ENCODE data around the gene CA12.

CA12 gene

GRCh38 chr15:63374686-63375520 lies 6.7 kb downstream of the CA12 start:
- DNase-seq, result no peak

- no peak for DNase-seq
Observed at GRCh38 chr15:63373866-63374548, 7.6 kb downstream of the CA12 start.

GRCh38 chr15:63373330-63373729 lies 8.3 kb downstream of the CA12 start:
- DNase-seq, result no peak

GRCh38 chr15:63372753-63373152 lies 8.9 kb downstream of the CA12 start:
- no peak for DNase-seq

DNA sequence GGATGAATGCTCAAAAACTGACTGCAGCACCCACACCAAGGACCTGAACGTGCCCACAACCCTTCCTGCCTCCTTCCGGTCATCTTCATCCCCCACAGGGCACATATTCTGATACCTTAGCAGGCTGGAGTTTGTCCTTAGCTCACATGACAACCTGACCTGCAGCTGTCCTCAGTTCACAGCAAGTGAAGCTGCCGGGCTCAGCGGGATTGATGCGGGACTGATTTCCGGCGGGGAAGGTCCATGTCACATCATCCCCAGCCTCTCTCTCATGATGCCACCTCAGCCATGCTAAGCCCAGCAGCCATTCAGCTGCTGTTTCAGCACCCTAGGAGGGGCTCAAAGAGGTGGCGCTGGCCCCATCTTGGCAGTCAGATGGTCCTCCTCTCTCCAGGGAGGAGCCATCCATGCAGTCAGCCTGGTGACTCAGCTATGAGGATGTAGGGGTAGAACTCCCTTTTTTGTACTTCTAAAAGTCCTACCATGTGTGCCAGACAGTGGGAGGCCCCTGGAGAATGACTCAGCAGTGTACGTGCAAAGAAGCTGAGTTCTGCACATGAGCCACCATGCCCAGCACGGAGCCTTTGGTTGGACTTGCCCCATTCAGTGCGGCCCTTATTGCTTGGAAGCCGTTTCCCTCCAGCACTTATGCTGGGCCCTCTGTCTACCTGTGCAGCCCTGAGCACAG lies 9.5 kb downstream of the CA12 start:
- peak; percentile 48 for DNase-seq

DNA sequence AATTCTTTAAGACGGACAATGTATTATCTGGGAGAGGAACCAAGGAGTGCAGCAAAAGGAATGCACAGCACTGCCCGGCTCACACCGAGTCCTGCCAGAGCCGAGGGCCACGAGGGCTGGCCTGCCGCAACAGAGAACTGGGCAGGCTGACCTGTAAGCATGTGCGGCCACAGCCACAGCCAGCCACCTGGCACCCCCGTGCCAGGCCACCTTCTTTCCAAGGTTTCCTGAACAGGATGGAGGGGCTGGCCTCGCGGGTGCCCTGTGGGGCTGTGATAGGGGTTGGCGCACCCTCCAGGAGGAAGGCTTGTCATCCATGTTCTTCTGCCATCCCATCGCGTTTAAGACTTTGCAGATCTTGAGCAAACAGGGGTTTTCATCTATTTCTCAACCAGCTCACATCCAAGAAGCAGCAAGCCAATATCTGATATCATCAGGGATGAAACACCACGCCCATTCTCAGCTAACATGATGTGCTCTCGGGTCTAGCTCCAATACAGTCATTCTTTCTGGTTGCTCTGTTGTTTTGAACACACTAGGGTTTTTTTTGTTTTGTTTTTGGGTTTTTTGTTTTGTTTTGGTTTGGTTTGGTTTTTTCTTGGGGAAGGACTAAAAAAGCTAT lies 10.2 kb downstream of the CA12 start:
- DNase-seq, result no peak

DNA sequence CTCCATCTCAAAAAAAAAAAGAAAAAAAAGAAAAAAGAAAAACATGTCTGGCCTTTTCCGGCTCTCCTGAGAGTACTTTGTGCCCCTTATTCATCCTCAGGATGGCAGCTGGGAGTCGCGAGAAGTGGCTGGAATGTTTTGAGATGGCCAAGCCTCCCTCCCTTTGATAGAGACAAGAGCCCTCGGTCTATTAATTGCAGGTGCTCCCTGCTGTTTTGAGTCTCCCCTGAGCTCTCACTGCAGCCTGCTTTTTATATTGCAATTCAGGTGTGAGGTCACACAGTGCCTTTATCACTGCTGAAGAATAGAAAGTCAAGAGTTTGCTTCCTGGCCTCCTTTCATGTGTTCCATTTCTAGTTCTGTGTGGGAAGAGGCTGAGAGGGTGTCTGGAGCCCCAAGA lies 10.9 kb downstream of the CA12 start:
- DNase-seq, result no peak

DNA sequence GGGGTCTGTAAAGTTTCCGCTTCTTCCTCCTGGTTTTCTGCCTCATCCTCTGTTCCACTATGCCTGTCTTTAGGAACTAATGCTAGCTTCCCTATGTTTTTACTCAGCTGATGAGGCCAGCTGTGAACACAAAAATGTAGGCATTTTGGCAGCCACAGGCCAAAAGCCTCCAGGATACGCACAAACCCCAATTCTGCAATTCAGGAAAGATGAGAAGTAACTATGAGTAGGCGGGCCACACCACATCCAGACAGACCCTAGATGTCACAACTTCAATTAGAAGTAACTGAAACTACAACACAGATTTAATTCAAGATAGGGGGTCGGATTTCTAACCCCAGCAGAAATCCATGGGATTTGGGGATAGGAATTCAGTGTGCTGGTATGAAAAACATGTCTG lies 11.9 kb downstream of the CA12 start:
- DNase-seq, result no peak

GRCh38 chr15:63369296-63369695 lies 12.3 kb downstream of the CA12 start:
- DNase-seq, result no peak

DNA sequence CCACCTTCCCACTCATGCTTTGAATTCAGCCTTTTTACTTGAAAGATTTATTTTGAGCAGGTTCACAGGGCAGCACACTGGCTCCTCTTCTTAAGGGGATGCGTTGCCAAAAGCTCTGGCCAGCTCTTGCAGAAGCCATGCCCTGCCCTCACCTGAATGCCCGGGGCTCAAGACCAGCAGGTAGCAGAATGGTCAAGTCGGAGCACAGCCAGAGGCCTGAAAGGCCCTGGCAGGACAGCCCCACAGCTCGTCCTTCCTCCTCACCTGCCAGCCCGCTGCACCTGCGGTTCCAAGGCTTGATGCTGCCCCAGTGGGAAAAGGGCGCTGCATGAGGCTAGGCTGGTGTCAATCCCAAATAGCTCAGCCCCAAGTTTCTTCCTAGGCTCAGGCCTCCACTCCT lies 13.1 kb downstream of the CA12 start:
- no peak for DNase-seq

GRCh38 chr15:63367900-63368299 lies 13.7 kb downstream of the CA12 start:
- DNase-seq, result no peak

- no peak for DNase-seq
Observed at GRCh38 chr15:63367390-63367789, 14.3 kb downstream of the CA12 start.

GRCh38 chr15:63366451-63366850 lies 15.2 kb downstream of the CA12 start:
- DNase-seq, result no peak

DNA sequence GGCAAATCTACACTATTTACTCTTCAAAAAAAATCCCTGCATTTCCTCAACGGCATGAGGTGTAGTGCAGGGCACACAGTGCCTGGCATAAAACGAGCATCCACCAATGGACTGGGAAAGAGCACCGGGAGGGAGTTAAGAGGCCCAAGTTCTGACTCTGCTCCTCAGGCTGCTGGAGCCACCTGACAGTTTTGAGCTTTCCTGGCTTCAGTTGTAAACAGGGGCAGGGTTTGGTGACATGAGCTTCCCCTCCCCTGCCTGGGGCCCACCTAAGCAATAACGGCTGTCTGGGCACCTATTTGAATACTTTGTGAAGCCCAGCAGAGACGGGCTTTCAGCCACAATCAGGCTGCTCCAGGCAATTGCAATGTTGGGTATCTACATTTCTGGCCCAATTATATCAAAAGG lies 16.4 kb downstream of the CA12 start:
- no peak for DNase-seq

- no peak for DNase-seq
Observed at GRCh38 chr15:63364399-63365272, 17.0 kb downstream of the CA12 start.

GRCh38 chr15:63363292-63363691 lies 18.4 kb downstream of the CA12 start:
- DNase-seq, result no peak

DNA sequence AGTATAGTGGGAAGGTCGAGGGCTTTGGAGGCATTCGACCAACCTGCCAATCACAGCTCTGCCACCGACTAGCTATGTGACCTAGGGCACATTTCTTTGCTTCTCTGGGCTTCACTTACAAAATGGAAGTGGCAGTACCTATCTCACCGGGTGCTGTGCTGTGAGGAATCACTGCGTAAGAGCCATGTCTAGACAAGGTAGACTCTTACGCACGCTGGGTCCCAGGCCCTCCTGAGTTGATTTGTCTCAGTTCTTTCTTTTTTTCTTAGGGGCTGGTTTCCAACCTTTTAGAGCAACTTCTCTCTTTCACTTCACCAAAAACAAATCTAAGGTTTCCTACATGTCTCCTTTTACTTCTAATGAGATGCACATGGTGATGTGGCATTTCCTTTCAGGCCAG lies 18.8 kb downstream of the CA12 start:
- no peak for DNase-seq

DNA sequence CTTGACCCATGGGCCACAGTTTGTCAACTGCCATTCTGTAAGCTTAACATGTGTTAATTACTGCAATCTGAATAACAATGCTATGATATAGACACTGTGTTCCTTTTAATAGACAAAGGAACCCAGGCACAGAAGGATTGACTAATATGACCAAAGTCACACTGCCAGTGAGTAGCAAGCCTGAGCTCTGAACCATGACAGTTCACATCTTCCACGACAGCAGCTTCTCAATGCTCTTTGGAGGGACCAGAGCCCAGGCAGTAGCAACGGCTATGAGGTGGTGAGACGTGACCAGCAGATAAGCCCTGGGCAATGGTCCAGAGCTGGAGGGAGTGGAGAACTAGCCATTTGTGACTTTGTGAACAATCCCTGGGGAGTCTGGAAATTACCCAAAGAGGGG lies 19.4 kb downstream of the CA12 start:
- no peak for DNase-seq

DNA sequence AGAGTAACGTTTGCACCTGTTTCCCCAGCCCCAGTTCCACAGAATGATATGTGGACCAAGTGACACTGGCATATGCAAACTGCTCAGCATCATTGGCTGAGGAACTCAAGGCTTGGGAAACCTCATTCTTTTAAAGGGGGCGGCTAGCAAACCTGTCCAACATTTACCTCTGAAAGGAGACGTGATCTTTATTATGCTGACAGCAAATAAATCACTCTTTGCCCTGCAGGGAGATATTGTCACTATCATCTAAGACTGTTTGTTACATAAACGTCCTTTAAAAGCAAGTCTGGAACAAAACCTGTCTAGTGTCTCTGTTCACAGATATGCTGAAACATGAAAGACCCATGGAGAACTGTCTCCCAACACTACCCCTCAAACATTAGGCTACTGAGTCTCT lies 21.5 kb downstream of the CA12 start:
- no peak for DNase-seq

- DNase-seq, result no peak
Observed at GRCh38 chr15:63358241-63359029, 23.2 kb downstream of the CA12 start.

- no peak for DNase-seq
Observed at GRCh38 chr15:63357731-63358130, 23.9 kb downstream of the CA12 start.

DNA sequence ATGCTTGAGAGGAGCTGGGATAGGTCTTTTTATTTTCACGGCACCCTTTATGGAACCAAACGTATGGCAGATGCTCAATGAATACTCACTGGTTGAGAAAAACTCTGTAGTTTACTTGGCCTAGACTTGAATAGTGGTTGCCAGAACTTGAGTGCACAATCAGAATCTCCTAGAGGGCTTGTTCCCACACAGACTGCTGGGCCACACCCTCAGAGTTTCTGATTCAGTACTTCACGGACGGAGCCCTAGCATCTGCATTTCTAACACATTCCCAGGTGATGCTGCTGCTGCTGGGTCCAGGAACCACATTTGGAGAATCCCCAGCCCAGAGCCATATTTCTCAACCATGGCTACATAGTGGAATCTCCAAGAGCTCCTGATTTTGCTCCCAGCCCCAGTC lies 24.6 kb downstream of the CA12 start:
- DNase-seq, result no peak
